ENCODE results near the gene ARHGEF26. TPM values are rescaled to one million over a fixed set of nuclear protein-coding genes. Genes with fewer than 3 reads are reported as not detected.

Gene ARHGEF26
- total RNA-seq, 1 experiment from 2014 or later = 13.7 TPM

- Histone ChIP-seq H2AFZ (ENCODE audit: low read length) (no peak overlapping the region), H3K9me3 (ENCODE audit: control insufficient read depth, low read depth, low read length) (no peaks in the 10 kb centered on the region), H4K91ac (ENCODE audit: insufficient read length, low read depth, low read length) (no peak overlapping the region), H4K8ac (replicated peaks; ENCODE audit: insufficient read length, low read depth, low read length) (no peak overlapping the region), H3T11ph (ENCODE audit: low read length) (no peak overlapping the region), H3K9ac (ENCODE audit: extremely low read depth, insufficient read length, low read length) (no peak overlapping the region), H3K23me2 (ENCODE audit: insufficient read length, low read depth, low read length, poor library complexity, severe bottlenecking) (no peaks in the 10 kb centered on the region), H3K4me1 (ENCODE audit: insufficient read depth, low read length) (peaks cover 5% of the 10 kb centered on the region; the same call in 1 of the 2 replicates), H3K4me2 (ENCODE audit: insufficient read depth, insufficient read length, low read length) (no peak overlapping the region), H2BK120ac (ENCODE audit: low read depth, low read length, poor library complexity, severe bottlenecking) (no peak overlapping the region), H3K14ac (ENCODE audit: insufficient read depth, low read length) (no peak overlapping the region), H2BK15ac (ENCODE audit: low read depth, low read length) (no peak overlapping the region), H3K56ac (ENCODE audit: insufficient read length, low read depth, low read length) (no peak overlapping the region), H2AK5ac (ENCODE audit: insufficient read length, low read length) (no peak overlapping the region), H2BK5ac (ENCODE audit: insufficient read length, low read length) (no peak overlapping the region), H2BK12ac (ENCODE audit: insufficient read length, low read depth, low read length) (no peak overlapping the region), H3K23ac (ENCODE audit: insufficient read length, low read depth, low read length) (no peak overlapping the region), H4K20me1 (ENCODE audit: control insufficient read depth, insufficient read depth, insufficient read length) (no peaks in the 10 kb centered on the region), H2BK20ac (ENCODE audit: low read depth, low read length, poor library complexity, severe bottlenecking) (no peak overlapping the region), H3K27me3 (ENCODE audit: insufficient read depth, low read length) (no peaks in the 10 kb centered on the region), H3K27ac (ENCODE audit: insufficient read length, low read depth, low read length) (no peak overlapping the region), H3K18ac (ENCODE audit: insufficient read length, low read depth, low read length) (no peak overlapping the region), H3K4ac (ENCODE audit: low read depth, low read length) (no peak overlapping the region), H3K79me2 (ENCODE audit: insufficient read depth, low read length) (no peaks in the 10 kb centered on the region), H3K79me1 (ENCODE audit: insufficient read depth, low read depth, low read length, poor library complexity, severe bottlenecking) (no peaks in the 10 kb centered on the region), H4K5ac (ENCODE audit: insufficient read length, low read depth, low read length) (no peak overlapping the region)
- TF ChIP-seq, protein P1, sequence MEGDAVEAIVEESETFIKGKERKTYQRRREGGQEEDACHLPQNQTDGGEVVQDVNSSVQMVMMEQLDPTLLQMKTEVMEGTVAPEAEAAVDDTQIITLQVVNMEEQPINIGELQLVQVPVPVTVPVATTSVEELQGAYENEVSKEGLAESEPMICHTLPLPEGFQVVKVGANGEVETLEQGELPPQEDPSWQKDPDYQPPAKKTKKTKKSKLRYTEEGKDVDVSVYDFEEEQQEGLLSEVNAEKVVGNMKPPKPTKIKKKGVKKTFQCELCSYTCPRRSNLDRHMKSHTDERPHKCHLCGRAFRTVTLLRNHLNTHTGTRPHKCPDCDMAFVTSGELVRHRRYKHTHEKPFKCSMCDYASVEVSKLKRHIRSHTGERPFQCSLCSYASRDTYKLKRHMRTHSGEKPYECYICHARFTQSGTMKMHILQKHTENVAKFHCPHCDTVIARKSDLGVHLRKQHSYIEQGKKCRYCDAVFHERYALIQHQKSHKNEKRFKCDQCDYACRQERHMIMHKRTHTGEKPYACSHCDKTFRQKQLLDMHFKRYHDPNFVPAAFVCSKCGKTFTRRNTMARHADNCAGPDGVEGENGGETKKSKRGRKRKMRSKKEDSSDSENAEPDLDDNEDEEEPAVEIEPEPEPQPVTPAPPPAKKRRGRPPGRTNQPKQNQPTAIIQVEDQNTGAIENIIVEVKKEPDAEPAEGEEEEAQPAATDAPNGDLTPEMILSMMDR (conservative IDR thresholded peaks at IDR 0.05) = no peak
- H3K4me1 Mint-ChIP-seq = peaks cover 34 to 35% of the 10 kb centered on the region in 2 experiments
- no peak overlapping the region for H3K27ac Mint-ChIP-seq
- DNase-seq = no peak
- no CpG with 5 or more reads among the region's 2 CpGs for WGBS (ENCODE audit: extremely low coverage, insufficient read length, low lambda C conversion rate)
- H3K4me3 Mint-ChIP-seq = no peak overlapping the region
- H3K36me3 Mint-ChIP-seq (ENCODE audit: insufficient read depth in 1 of 3, low read depth in 3 of 3) = peaks cover 6 to 28% (median 21%) of the 10 kb centered on the region in 3 experiments; a peak in 6 of 7 replicates
- H3K9me3 Mint-ChIP-seq = no peaks in the 10 kb centered on the region
- H3K27me3 Mint-ChIP-seq (ENCODE audit: low read depth) = no peaks in the 10 kb centered on the region; the same call in 1 of the 2 replicates
Observed at GRCh38 chr3:154244644-154245043, 123.5 kb downstream of the ARHGEF26 start.

All from H9 (cell line).